IMR-90 (cell line): ENCODE measurements around the gene IKBIP. TPM values are rescaled to one million over a fixed set of nuclear protein-coding genes. Genes with fewer than 3 reads are reported as not detected.

Experiments used
- CTCF ChIP-seq: conservative IDR thresholded peaks from 2 replicates; pipeline ENCODE4 v1.5.1; 2012; ENCODE audit warnings: mild to moderate bottlenecking, low read depth, low read length, improper control_type of control experiment
- MAFK ChIP-seq: IDR thresholded peaks from 2 replicates; pipeline ENCODE4 v1.6.1; 2012; ENCODE audit warnings: low read depth, low read length, improper control_type of control experiment
- NFE2L2 ChIP-seq: fragments of 150-350 bp; IDR thresholded peaks from 2 replicates; pipeline ENCODE4 v1.6.1; 2016; ENCODE audit warnings: low read depth, mild to moderate bottlenecking, low read length
- RFX5 ChIP-seq: IDR thresholded peaks from 2 replicates; pipeline ENCODE4 v1.8.0; 2012; ENCODE audit warnings: low read depth, mild to moderate bottlenecking, low read length, moderate library complexity
- polyA plus RNA-seq, 3 experiments: library from polyadenylated mRNA; depleted of rRNA; stranded (reverse); fragments of >200 nt; gene quantifications; 2 replicates each; pipeline ENCODE4 v1.2.3, GENCODE V29; 2012; ENCODE audit warnings: low replicate concordance in 1 of 3
- total RNA-seq: library from RNA; depleted of rRNA; stranded (reverse); fragments of >200 nt; gene quantifications from 2 replicates; pipeline ENCODE4 v1.2.3, GENCODE V29; 2012

Gene IKBIP
- total and polyA plus RNA-seq, 2 of the 4 experiments (the other 2 are of a cell fraction), result 37.1 to 52.7 TPM

GRCh38 chr12:98593351-98594049 is 51.1 kb downstream of the IKBIP start, which contains the start of gene SLC25A3 (continued):
- TF ChIP-seq CTCF (no peak), MAFK (no peak), RFX5 (no peak), NFE2L2 (no peak)
